ENCODE results near the gene C3orf62.

DNA sequence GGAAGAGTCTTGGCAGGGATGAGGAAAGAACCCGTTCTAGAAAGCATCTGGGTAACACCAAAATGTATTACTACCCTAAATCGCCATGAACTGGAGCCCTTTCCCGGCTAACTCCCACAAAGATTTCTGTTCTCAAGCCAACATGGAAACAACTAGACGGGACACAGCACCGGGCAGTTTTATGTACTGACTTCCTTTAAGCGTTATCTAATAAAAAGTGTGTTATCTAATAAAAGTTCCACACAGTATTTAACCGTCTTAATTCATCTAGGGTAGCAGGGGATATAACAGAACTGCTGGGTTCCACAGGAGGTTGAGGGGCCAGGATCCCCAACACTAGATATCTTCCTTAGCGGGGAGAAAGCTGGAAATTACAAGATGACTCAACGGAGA, 347 bp upstream of the C3orf62 start:
- TF ChIP-seq, protein P1, sequence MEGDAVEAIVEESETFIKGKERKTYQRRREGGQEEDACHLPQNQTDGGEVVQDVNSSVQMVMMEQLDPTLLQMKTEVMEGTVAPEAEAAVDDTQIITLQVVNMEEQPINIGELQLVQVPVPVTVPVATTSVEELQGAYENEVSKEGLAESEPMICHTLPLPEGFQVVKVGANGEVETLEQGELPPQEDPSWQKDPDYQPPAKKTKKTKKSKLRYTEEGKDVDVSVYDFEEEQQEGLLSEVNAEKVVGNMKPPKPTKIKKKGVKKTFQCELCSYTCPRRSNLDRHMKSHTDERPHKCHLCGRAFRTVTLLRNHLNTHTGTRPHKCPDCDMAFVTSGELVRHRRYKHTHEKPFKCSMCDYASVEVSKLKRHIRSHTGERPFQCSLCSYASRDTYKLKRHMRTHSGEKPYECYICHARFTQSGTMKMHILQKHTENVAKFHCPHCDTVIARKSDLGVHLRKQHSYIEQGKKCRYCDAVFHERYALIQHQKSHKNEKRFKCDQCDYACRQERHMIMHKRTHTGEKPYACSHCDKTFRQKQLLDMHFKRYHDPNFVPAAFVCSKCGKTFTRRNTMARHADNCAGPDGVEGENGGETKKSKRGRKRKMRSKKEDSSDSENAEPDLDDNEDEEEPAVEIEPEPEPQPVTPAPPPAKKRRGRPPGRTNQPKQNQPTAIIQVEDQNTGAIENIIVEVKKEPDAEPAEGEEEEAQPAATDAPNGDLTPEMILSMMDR (IDR thresholded peaks at IDR 0.05): no peak
- TF ChIP-seq SIN3A (IDR thresholded peaks at IDR 0.05; ENCODE audit: borderline replicate concordance, low read depth, low read length): no peak
- TF ChIP-seq, protein P2, sequence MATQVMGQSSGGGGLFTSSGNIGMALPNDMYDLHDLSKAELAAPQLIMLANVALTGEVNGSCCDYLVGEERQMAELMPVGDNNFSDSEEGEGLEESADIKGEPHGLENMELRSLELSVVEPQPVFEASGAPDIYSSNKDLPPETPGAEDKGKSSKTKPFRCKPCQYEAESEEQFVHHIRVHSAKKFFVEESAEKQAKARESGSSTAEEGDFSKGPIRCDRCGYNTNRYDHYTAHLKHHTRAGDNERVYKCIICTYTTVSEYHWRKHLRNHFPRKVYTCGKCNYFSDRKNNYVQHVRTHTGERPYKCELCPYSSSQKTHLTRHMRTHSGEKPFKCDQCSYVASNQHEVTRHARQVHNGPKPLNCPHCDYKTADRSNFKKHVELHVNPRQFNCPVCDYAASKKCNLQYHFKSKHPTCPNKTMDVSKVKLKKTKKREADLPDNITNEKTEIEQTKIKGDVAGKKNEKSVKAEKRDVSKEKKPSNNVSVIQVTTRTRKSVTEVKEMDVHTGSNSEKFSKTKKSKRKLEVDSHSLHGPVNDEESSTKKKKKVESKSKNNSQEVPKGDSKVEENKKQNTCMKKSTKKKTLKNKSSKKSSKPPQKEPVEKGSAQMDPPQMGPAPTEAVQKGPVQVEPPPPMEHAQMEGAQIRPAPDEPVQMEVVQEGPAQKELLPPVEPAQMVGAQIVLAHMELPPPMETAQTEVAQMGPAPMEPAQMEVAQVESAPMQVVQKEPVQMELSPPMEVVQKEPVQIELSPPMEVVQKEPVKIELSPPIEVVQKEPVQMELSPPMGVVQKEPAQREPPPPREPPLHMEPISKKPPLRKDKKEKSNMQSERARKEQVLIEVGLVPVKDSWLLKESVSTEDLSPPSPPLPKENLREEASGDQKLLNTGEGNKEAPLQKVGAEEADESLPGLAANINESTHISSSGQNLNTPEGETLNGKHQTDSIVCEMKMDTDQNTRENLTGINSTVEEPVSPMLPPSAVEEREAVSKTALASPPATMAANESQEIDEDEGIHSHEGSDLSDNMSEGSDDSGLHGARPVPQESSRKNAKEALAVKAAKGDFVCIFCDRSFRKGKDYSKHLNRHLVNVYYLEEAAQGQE (IDR thresholded peaks at IDR 0.05; ENCODE audit: low read depth, low read length): no peak
- TF ChIP-seq, protein P3, sequence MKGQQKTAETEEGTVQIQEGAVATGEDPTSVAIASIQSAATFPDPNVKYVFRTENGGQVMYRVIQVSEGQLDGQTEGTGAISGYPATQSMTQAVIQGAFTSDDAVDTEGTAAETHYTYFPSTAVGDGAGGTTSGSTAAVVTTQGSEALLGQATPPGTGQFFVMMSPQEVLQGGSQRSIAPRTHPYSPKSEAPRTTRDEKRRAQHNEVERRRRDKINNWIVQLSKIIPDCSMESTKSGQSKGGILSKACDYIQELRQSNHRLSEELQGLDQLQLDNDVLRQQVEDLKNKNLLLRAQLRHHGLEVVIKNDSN (IDR thresholded peaks at IDR 0.05; ENCODE audit: borderline replicate concordance, low read depth): no peak
- TF ChIP-seq EP300 (IDR thresholded peaks at IDR 0.05; ENCODE audit: borderline replicate concordance in 1 of 2, low read depth in 1 of 2, low read length in 1 of 2): no peak
- TF ChIP-seq, protein P4, sequence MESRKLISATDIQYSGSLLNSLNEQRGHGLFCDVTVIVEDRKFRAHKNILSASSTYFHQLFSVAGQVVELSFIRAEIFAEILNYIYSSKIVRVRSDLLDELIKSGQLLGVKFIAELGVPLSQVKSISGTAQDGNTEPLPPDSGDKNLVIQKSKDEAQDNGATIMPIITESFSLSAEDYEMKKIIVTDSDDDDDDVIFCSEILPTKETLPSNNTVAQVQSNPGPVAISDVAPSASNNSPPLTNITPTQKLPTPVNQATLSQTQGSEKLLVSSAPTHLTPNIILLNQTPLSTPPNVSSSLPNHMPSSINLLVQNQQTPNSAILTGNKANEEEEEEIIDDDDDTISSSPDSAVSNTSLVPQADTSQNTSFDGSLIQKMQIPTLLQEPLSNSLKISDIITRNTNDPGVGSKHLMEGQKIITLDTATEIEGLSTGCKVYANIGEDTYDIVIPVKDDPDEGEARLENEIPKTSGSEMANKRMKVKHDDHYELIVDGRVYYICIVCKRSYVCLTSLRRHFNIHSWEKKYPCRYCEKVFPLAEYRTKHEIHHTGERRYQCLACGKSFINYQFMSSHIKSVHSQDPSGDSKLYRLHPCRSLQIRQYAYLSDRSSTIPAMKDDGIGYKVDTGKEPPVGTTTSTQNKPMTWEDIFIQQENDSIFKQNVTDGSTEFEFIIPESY (IDR thresholded peaks at IDR 0.05; ENCODE audit: borderline replicate concordance, low read depth): no peak
- no peak for TF ChIP-seq POLR2AphosphoS5 (IDR thresholded peaks at IDR 0.05; ENCODE audit: low read depth, low read length)
- no peak for TF ChIP-seq RCOR1 (IDR thresholded peaks at IDR 0.05; ENCODE audit: low read length)
- TF ChIP-seq JUND (IDR thresholded peaks at IDR 0.05): no peak
- TF ChIP-seq FOXJ3 (CRISPR knock-in tag; IDR thresholded peaks at IDR 0.05): no peak

Measured in SK-N-SH (cell line).